IMR-90 (cell line): ENCODE data around the gene ERMP1.

Experiments used
- CEBPB ChIP-seq: IDR thresholded peaks from 2 replicates; pipeline ENCODE4 v1.6.1; 2012; ENCODE audit warnings: low read depth, low read length, improper control_type of control experiment
- CHD1 ChIP-seq: IDR thresholded peaks from 2 replicates; pipeline ENCODE4 v1.6.1; 2012; ENCODE audit warnings: low read depth, low read length, improper control_type of control experiment
- CTCF ChIP-seq: conservative IDR thresholded peaks from 2 replicates; pipeline ENCODE4 v1.5.1; 2012; ENCODE audit warnings: mild to moderate bottlenecking, low read depth, low read length, improper control_type of control experiment
- MAFK ChIP-seq: IDR thresholded peaks from 2 replicates; pipeline ENCODE4 v1.6.1; 2012; ENCODE audit warnings: low read depth, low read length, improper control_type of control experiment
- MXI1 ChIP-seq: IDR thresholded peaks from 2 replicates; pipeline ENCODE4 v1.6.1; 2012; ENCODE audit warnings: low read depth, mild to moderate bottlenecking, low read length, moderate library complexity, borderline replicate concordance
- NFE2L2 ChIP-seq: fragments of 150-350 bp; IDR thresholded peaks from 2 replicates; pipeline ENCODE4 v1.6.1; 2016; ENCODE audit warnings: low read depth, mild to moderate bottlenecking, low read length
- POLR2A ChIP-seq: IDR thresholded peaks from 2 replicates; pipeline ENCODE4 v1.6.1; 2012; ENCODE audit warnings: mild to moderate bottlenecking, low read depth, low read length
- RAD21 ChIP-seq: IDR thresholded peaks from 2 replicates; pipeline ENCODE4 v1.6.1; 2012; ENCODE audit warnings: low read length, improper control_type of control experiment
- RFX5 ChIP-seq: IDR thresholded peaks from 2 replicates; pipeline ENCODE4 v1.8.0; 2012; ENCODE audit warnings: low read depth, mild to moderate bottlenecking, low read length, moderate library complexity
- SMC3 ChIP-seq: fragments of 150-350 bp; IDR thresholded peaks from 2 replicates; pipeline ENCODE4 v1.6.1; 2016; ENCODE audit warnings: low read depth, mild to moderate bottlenecking, antibody characterized with exemption, low read length, moderate library complexity

- TF ChIP-seq CTCF (no peak), POLR2A (no peak), MAFK (no peak), SMC3 (no peak), RAD21 (no peak), MXI1 (no peak), RFX5 (no peak), NFE2L2 (no peak), CHD1 (no peak), CEBPB (no peak)
Measured at GRCh38 chr9:5800969-5801738, 31.8 kb downstream of the ERMP1 start.
